Upper lobe of left lung (tissue), 4 donors: ENCODE data around the gene LMBR1.

Experiments
- CTCF ChIP-seq, 6 experiments: fragments of 450-650 bp in 4 of 6; fragments of 200-600 bp in 2 of 6; sonication (generic) in 2 of 6; IDR thresholded peaks; one replicate each; pipeline ENCODE4 v1.5.1; 2016 to 2019; ENCODE audit warnings: antibody characterized with exemption in 6 of 6
- POLR2AphosphoS5 ChIP-seq, 2 donors: sonication (generic); formaldehyde crosslinking; IDR thresholded peaks; one replicate each; pipeline ENCODE4 v1.5.1; 2017; ENCODE audit warnings: antibody characterized with exemption in 2 of 2

- no peak for TF ChIP-seq CTCF (IDR thresholded peaks at IDR 0.05)
- TF ChIP-seq POLR2AphosphoS5 (IDR thresholded peaks at IDR 0.05): no peak
Observed at GRCh38 chr7:156820445-156821063, 72.4 kb downstream of the LMBR1 start.
